ENCODE data around the gene ADGRV1.
"Not testable (repeated sequence)": the region's sequence is repeated elsewhere in the genome, so short reads cannot be mapped to it uniquely, and the experiment has no call there.

The ADGRV1 gene

DNA sequence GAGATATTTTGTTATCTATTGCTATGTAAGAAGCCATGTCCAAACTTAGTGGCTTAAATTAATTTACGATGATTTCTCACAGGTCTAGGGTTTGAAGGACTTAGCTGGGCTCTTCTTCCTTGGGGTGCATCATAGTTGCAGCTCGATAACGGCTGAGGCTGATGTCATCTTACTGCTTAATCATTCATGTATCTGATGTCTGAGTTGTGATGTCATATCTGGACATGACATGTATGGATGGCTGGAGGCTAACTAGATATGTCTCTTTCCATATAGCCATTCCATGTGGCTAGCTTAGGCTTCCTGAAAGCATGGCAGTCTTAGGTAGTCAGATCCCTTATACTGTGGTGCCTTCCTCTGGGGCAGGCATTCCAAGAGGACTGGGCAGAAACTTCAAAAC lies 31.6 kb downstream of the ADGRV1 start:
- TF ChIP-seq, protein P1, sequence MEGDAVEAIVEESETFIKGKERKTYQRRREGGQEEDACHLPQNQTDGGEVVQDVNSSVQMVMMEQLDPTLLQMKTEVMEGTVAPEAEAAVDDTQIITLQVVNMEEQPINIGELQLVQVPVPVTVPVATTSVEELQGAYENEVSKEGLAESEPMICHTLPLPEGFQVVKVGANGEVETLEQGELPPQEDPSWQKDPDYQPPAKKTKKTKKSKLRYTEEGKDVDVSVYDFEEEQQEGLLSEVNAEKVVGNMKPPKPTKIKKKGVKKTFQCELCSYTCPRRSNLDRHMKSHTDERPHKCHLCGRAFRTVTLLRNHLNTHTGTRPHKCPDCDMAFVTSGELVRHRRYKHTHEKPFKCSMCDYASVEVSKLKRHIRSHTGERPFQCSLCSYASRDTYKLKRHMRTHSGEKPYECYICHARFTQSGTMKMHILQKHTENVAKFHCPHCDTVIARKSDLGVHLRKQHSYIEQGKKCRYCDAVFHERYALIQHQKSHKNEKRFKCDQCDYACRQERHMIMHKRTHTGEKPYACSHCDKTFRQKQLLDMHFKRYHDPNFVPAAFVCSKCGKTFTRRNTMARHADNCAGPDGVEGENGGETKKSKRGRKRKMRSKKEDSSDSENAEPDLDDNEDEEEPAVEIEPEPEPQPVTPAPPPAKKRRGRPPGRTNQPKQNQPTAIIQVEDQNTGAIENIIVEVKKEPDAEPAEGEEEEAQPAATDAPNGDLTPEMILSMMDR (IDR thresholded peaks at IDR 0.05) = no peak
- DNase-seq (ENCODE audit: low spot score) = no peak
- Histone ChIP-seq H3K4me3 (no peak overlapping the region), H3K27ac (no peak overlapping the region)

GRCh38 chr5:90593083-90593482 lies 34.5 kb downstream of the ADGRV1 start:
- not testable (repeated sequence) for H3K27ac ChIP-seq; DNase-seq (ENCODE audit: low spot score); H3K4me3 ChIP-seq

GRCh38 chr5:90595766-90596165 lies 37.2 kb downstream of the ADGRV1 start:
- DNase-seq (ENCODE audit: low spot score); H3K4me3 ChIP-seq; H3K27ac ChIP-seq: not testable (repeated sequence)

- no peak for DNase-seq (ENCODE audit: low spot score)
- TF ChIP-seq, protein P1 (IDR thresholded peaks at IDR 0.05) = no peak
- Histone ChIP-seq H3K4me3 (no peak overlapping the region), H3K27ac (no peak overlapping the region)
These were observed 39.7 kb downstream of the ADGRV1 start for GRCh38 chr5:90598293-90598692.

DNA sequence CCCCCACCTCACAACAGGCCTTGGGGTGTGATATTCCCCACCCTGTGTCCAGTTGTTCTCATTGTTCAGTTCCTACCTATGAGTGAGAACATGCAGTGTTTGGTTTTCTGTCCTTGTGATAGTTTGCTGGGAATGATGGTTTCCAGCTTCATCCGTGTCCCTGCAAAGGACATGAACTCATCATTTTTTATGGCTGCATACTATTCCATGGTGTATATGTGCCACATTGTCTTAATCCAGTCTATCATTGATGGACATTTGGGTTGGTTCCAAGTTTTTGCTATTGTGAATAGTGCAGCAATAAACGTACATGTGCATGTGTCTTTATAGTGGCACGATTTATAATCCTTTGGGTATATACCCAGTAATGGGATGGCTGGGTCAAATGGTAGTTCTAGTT lies 41.7 kb downstream of the ADGRV1 start:
- not testable (repeated sequence) for H3K4me3 ChIP-seq; DNase-seq (ENCODE audit: low spot score); H3K27ac ChIP-seq

DNA sequence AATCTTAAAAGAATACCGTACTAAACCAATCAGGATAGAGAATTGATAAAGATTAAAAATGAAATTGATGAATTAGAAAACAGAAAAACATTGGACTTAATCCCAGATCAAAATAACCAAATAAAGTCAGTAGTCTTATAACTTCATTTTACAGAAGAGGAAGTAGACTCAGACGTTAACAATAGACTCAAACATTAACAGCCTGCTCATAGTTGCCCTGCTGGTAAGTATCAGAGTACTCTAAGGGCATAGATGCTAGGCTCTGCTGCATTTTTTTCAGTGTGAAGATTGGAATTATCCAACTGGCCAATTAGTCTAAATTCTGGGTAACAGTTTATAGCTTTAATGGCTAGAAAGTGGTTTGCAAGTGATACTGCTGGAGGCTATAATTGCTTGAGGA lies 42.9 kb downstream of the ADGRV1 start:
- TF ChIP-seq, protein P1 (IDR thresholded peaks at IDR 0.05) = no peak
- no peak overlapping the region for H3K27ac ChIP-seq
- DNase-seq (ENCODE audit: low spot score) = no peak
- no peak overlapping the region for H3K4me3 ChIP-seq

GRCh38 chr5:90602681-90603080 lies 44.1 kb downstream of the ADGRV1 start:
- Histone ChIP-seq H3K4me3 (no peak overlapping the region), H3K27ac (no peak overlapping the region)
- no peak for DNase-seq (ENCODE audit: low spot score)
- TF ChIP-seq, protein P1 (IDR thresholded peaks at IDR 0.05) = no peak

DNA sequence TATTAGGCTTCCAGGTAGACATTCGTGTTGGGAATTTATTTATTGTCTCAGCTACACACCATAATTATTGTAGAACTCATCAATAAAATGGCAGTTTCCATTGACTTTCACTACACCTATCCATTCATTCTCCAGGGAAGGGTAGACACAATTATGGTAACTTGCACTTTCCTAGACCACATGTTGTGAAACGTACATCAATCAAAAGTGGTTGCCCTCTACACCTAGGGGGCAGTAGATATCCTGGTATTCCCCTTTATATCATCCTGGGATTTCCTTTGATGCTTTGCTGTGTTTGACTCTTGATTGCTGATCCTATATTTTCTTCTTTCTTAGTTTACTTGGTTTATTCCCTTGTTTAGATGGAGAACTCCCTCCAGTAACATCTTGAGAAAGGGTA lies 47.9 kb downstream of the ADGRV1 start:
- Histone ChIP-seq H3K27ac (no peak overlapping the region), H3K4me3 (no peak overlapping the region)
- TF ChIP-seq, protein P1 (IDR thresholded peaks at IDR 0.05) = no peak
- no peak for DNase-seq (ENCODE audit: low spot score)

DNA sequence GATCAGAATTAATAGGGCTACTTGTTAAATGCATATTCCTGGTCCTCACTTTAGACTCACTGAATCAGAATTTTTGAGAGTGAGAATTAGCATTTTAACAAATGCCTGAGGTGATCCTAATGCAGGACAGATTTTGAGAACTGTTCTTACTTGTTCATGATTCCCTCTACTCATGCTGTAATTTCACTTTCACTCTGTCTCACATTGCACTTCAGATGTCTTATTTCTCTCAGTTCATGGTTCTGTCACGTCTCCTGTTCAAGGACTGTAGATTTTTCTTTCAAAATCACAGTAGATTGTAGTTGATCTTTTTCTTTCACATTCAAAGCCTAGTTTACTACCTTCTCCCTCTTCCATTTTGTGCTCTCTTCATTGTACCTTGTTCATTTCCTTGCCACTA lies 54.3 kb downstream of the ADGRV1 start:
- Histone ChIP-seq H3K4me3 (no peak overlapping the region), H3K27ac (no peak overlapping the region)
- TF ChIP-seq, protein P1 (IDR thresholded peaks at IDR 0.05) = no peak
- no peak for DNase-seq (ENCODE audit: low spot score)
